CD14-positive monocyte (primary cell): ENCODE data around the gene MRNIP. TPM values are rescaled to one million over a fixed set of nuclear protein-coding genes. Genes with fewer than 3 reads are reported as not detected.

ENCODE experiments used
- DNase-seq, 3 donors: peaks; one replicate each; pipeline ENCODE4 v3.0.0-alpha.2; 2011 to 2022
- H2AFZ ChIP-seq: 2 replicates; pipeline ENCODE4 v1.6.0; 2012; ENCODE audit warnings: mild to moderate bottlenecking, low read depth, low read length, inconsistent platforms; ENCODE audit not compliant: insufficient read depth, poor library complexity, severe bottlenecking
- H3K27ac ChIP-seq, 2 donors: 1 replicate in 1 of 2; 2 replicates in 1 of 2; pipeline ENCODE4 v1.5.1; 2012 to 2013; ENCODE audit warnings: low read length in 2 of 2, control low read depth in 1 of 2, inconsistent platforms in 1 of 2, low read depth in 1 of 2, mild to moderate bottlenecking in 1 of 2
- H3K27me3 ChIP-seq, 2 donors: one replicate each; pipeline versions ENCODE4 v1.6.0 to v1.6.1; 2011 to 2013; ENCODE audit warnings: low read length in 2 of 2; ENCODE audit not compliant: control insufficient read depth in 2 of 2, insufficient read depth in 2 of 2
- H3K36me3 ChIP-seq, 2 donors: replicated peaks in 1 of 2; 1 replicate in 1 of 2; 2 replicates in 1 of 2; pipeline versions ENCODE4 v1.5.1 to v1.6.1; 2012 to 2013; ENCODE audit warnings: low read length in 2 of 2, control low read depth in 1 of 2, inconsistent platforms in 1 of 2, mild to moderate bottlenecking in 1 of 2; ENCODE audit not compliant: insufficient read depth in 2 of 2, control insufficient read depth in 1 of 2
- H3K4me1 ChIP-seq, 2 donors: 1 replicate in 1 of 2; 2 replicates in 1 of 2; pipeline versions ENCODE4 v1.5.1 to v1.6.1; 2012 to 2013; ENCODE audit warnings: low read length in 2 of 2, control low read depth in 1 of 2, inconsistent platforms in 1 of 2, mild to moderate bottlenecking in 1 of 2, moderate library complexity in 1 of 2; ENCODE audit not compliant: insufficient read depth in 2 of 2, control insufficient read depth in 1 of 2
- H3K4me2 ChIP-seq: replicated peaks from 2 replicates; pipeline ENCODE3; 2012; ENCODE audit warnings: low read length, moderate library complexity, mild to moderate bottlenecking; ENCODE audit not compliant: poor library complexity, severe bottlenecking; ENCODE audit errors: extremely low read depth
- H3K4me3 ChIP-seq, 3 experiments: fragments of 200-600 bp in 1 of 3; sonication (generic) in 1 of 3; replicated peaks in 1 of 3; 1 replicate in 2 of 3; 2 replicates in 1 of 3; pipeline ENCODE4 v1.5.1; 2011 to 2013; ENCODE audit warnings: low read length in 3 of 3, mild to moderate bottlenecking in 3 of 3, control low read depth in 2 of 3, low read depth in 2 of 3, inconsistent platforms in 1 of 3, moderate library complexity in 1 of 3
- H3K79me2 ChIP-seq: 2 replicates; pipeline ENCODE4 v1.6.0; 2012; ENCODE audit warnings: mild to moderate bottlenecking, control low read depth, inconsistent platforms, low read length, moderate library complexity; ENCODE audit not compliant: insufficient read depth
- H3K9ac ChIP-seq: 2 replicates; pipeline ENCODE4 v1.6.0; 2017; ENCODE audit warnings: low read length, mild to moderate bottlenecking; ENCODE audit not compliant: insufficient read depth, poor library complexity, severe bottlenecking
- H3K9me3 ChIP-seq, 2 donors: replicated peaks in 1 of 2; 1 replicate in 1 of 2; 2 replicates in 1 of 2; pipeline versions ENCODE4 v1.5.1 to v1.6.1; 2012 to 2013; ENCODE audit warnings: low read length in 2 of 2, control low read depth in 1 of 2; ENCODE audit not compliant: control insufficient read depth in 1 of 2, insufficient read depth in 1 of 2
- H4K20me1 ChIP-seq: 2 replicates; pipeline ENCODE4 v1.6.0; 2012; ENCODE audit warnings: mild to moderate bottlenecking, low read length, control low read depth, moderate library complexity; ENCODE audit not compliant: insufficient read depth
- H3K27ac Mint-ChIP-seq, 7 donors: one replicate each; pipeline ENCODE4 v1.8.0; 2020; ENCODE audit warnings: mild to moderate bottlenecking in 7 of 7, mixed read lengths in 7 of 7, moderate library complexity in 6 of 7, inconsistent platforms in 2 of 7
- H3K27me3 Mint-ChIP-seq, 3 donors: one replicate each; pipeline ENCODE4 v1.8.0; 2021 to 2022; ENCODE audit warnings: low read depth in 3 of 3, mild to moderate bottlenecking in 3 of 3, mixed read lengths in 3 of 3, moderate library complexity in 3 of 3, inconsistent platforms in 1 of 3
- H3K36me3 Mint-ChIP-seq, 2 donors: one replicate each; pipeline ENCODE4 v1.8.0; 2020; ENCODE audit warnings: mixed read lengths in 2 of 2, inconsistent platforms in 1 of 2, mild to moderate bottlenecking in 1 of 2
- H3K4me1 Mint-ChIP-seq: one replicate; pipeline ENCODE4 v1.8.0; 2020; ENCODE audit warnings: mild to moderate bottlenecking, mixed read lengths
- H3K4me3 Mint-ChIP-seq, 2 donors: one replicate each; pipeline ENCODE4 v1.8.0; 2020; ENCODE audit warnings: mild to moderate bottlenecking in 2 of 2, mixed read lengths in 2 of 2, moderate library complexity in 1 of 2
- H3K9me3 Mint-ChIP-seq, 7 donors: one replicate each; pipeline ENCODE4 v1.8.0; 2020 to 2022; ENCODE audit warnings: mixed read lengths in 7 of 7, mild to moderate bottlenecking in 6 of 7, moderate library complexity in 6 of 7, inconsistent platforms in 2 of 7
- CTCF ChIP-seq: fragments of 200-600 bp; IDR thresholded peaks from one replicate; pipeline ENCODE4 v1.8.0; 2022; ENCODE audit warnings: antibody characterized with exemption, mild to moderate bottlenecking
- WGBS: methylation state at CpG from one replicate; pipeline ENCODE4 v1.1.5; 2013; ENCODE audit warnings: missing lambda C conversion rate; ENCODE audit not compliant: insufficient coverage; 5-methylcytosine and 5-hydroxymethylcytosine counted together
- intact Hi-C, 2 donors: fragments of 100-400 bp; cut with micrococcal nuclease; formaldehyde crosslinking; loops; one replicate each; pipeline versions ENCODE4 v1.15.0 to v1.15.1; 2023
- polyA plus RNA-seq, 3 donors: library from polyadenylated mRNA; depleted of rRNA in 1 of 3; unstranded in 2 of 3; stranded (reverse) in 1 of 3; fragments of 300-500 nt in 2 of 3; fragments of >200 nt in 1 of 3; fragmentation: Illumina TruSeq in 2 of 3; gene quantifications; 1 replicate in 2 of 3; 2 replicates in 1 of 3; pipeline ENCODE4 v1.2.3, GENCODE V29; 2012 to 2021

Gene MRNIP
- polyA plus RNA-seq, 3 donors, result 1.2 to 23.0 (median 1.4) TPM

DNA sequence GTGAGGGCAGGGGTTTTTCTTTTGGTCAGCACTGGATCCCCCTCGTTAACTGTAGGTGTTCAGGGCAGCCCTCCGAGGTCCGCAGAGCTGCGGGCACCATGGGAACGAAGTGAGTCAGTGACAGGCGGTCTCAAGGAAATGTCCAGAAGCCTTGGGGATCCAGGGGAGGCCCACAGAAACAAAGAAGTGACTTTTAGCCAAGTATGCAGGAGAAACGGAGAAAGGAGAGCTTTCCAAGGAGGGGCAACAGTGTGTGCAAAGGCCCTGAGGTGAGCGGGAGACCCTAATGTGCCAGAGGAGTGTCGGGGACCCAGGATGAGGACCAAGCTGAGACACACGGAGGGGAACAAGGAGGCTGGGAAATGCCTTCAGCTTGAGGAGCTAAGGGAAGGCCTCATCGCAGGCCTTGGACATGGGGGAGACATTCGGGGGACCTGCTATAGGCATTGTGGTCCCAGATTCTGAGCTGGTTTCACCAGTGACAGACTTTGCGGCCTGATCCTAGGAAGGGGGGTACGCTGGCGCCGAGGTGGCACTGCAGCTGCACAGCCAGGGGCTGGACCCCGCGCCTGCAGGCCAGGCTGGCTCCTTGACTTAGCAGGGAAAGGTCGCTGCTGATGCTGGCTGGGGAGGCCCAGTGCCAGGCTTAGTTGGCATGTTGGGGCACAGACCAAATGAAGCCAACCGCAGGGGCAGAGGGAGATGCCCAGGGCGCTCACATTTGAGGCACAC lies 61.6 kb downstream of the MRNIP start:
- peak overlapping the region in 1 of 3 experiments; percentile 74 for H3K4me3 ChIP-seq
- peaks cover 41 to 42% of the 10 kb centered on the region in 2 donors for H3K36me3 Mint-ChIP-seq
- H3K9me3 ChIP-seq, result no peaks in the 10 kb centered on the region
- no peaks in the 10 kb centered on the region for H3K27me3 ChIP-seq
- DNase-seq, result no peak
- H3K36me3 ChIP-seq, result peaks cover 38 to 47% of the 10 kb centered on the region in 2 donors
- H3K9me3 Mint-ChIP-seq, result no peaks in the 10 kb centered on the region
- peak overlapping the region in 2 of 7 donors; percentile 50 for H3K27ac Mint-ChIP-seq
- no peak overlapping the region for H2AFZ ChIP-seq
- H3K79me2 ChIP-seq, result peaks cover 6% of the 10 kb centered on the region
- H3K27me3 Mint-ChIP-seq, result peaks cover 0 to 2% (median 2%) of the 10 kb centered on the region in 3 donors
- 93% methylated on average over 18 of the region's 21 CpGs for WGBS
- peak overlapping the region; percentile 64 to 75 for H3K4me3 Mint-ChIP-seq
- peaks cover 45 to 53% of the 10 kb centered on the region in 2 donors for H3K4me1 ChIP-seq
- peaks cover 42% of the 10 kb centered on the region for H3K4me1 Mint-ChIP-seq
- H3K4me2 ChIP-seq, result peak overlapping the region; percentile 84
- intact Hi-C loops, result loop anchor here (2.0 to 10.0 kb wide), 4 partner anchors 30 to 175 kb away; partner anchors contain the start of genes HNRNPH1 (in 1 of the 2) and MAML1 (in 1 of the 2)
- no peak for TF ChIP-seq CTCF
- peak overlapping the region; percentile 59 for H3K9ac ChIP-seq
- H4K20me1 ChIP-seq, result peaks cover 83% of the 10 kb centered on the region
- peak overlapping the region in 1 of 2 donors; percentile 4 for H3K27ac ChIP-seq

DNA sequence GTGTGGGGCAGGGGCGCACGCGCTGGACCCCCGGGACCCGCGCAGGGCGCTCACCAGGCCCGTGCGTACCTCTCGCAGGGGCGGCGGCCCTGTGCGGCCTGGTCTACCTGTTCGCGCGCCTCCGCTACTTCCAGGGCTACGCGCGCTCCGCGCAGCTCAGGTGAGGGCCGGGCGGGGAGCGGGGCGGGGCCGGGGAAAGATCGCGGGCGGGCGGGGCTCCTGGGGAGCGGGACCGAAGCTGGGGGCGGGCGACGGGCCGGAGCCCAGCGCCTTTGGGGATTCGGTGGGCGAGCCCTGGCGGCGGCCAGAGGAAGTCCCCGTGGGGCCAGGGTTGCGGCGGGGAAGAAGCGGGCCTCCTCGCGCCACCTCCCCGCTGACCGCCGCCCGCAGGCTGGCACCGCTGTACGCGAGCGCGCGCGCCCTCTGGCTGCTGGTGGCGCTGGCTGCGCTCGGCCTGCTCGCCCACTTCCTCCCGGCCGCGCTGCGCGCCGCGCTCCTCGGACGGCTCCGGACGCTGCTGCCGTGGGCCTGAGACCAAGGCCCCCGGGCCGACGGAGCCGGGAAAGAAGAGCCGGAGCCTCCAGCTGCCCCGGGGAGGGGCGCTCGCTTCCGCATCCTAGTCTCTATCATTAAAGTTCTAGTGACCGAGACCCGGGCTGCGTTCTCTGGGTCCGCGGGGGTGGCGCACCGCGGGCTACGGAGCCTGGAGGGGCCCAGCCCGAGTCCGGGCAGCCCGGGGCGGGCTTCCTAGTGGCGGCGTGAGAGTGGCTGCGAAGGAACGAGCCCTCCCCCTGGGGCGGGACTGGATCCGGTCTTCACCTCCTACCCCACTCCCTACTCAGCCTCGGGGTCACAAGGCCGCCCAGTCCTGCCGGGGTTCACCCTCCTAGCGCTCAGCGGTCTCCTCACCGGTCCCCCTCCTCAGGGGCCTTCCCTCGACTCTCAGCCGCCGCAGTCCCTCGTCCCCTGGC lies 62.5 kb downstream of the MRNIP start:
- peaks cover 42% of the 10 kb centered on the region for H3K4me1 Mint-ChIP-seq
- peak; percentile 84 to 89 (median 85) for DNase-seq
- H3K27ac Mint-ChIP-seq, result no peak overlapping the region
- H3K27me3 Mint-ChIP-seq, result peaks cover 0 to 2% (median 0%) of the 10 kb centered on the region in 3 donors
- peak overlapping the region; percentile 68 for H2AFZ ChIP-seq
- H3K9ac ChIP-seq, result peak overlapping the region; percentile 59
- peak overlapping the region in 1 of 2 donors; percentile 4 for H3K27ac ChIP-seq
- WGBS, result under 1% methylated on average over 108 of the region's 113 CpGs
- no peaks in the 10 kb centered on the region for H3K9me3 Mint-ChIP-seq
- intact Hi-C loops, result loop anchor here (2.0 to 10.0 kb wide), 4 partner anchors 29 to 174 kb away; partner anchors contain the start of genes HNRNPH1 (in 1 of the 2) and MAML1 (in 1 of the 2)
- peak; percentile 88 for TF ChIP-seq CTCF
- H4K20me1 ChIP-seq, result peaks cover 74% of the 10 kb centered on the region
- peak overlapping the region; percentile 64 to 75 for H3K4me3 Mint-ChIP-seq
- H3K36me3 ChIP-seq, result peaks cover 36 to 45% of the 10 kb centered on the region in 2 donors
- H3K4me3 ChIP-seq, result peak overlapping the region; percentile 17 to 74 (median 32)
- H3K4me1 ChIP-seq, result peaks cover 52 to 55% of the 10 kb centered on the region in 2 donors
- H3K36me3 Mint-ChIP-seq, result peaks cover 36 to 37% of the 10 kb centered on the region in 2 donors
- peak overlapping the region; percentile 84 for H3K4me2 ChIP-seq
- H3K79me2 ChIP-seq, result peaks cover 4% of the 10 kb centered on the region
- no peaks in the 10 kb centered on the region for H3K27me3 ChIP-seq
- H3K9me3 ChIP-seq, result no peaks in the 10 kb centered on the region
